GM19193 (cell line): Measurements from ENCODE around the gene SNURF.

Source experiments
- POLR2A ChIP-seq: IDR thresholded peaks from 4 replicates; pipeline ENCODE4 v1.6.1; 2011; ENCODE audit not compliant: insufficient read depth, insufficient read length; ENCODE audit errors: extremely low read depth

The SNURF gene

DNA sequence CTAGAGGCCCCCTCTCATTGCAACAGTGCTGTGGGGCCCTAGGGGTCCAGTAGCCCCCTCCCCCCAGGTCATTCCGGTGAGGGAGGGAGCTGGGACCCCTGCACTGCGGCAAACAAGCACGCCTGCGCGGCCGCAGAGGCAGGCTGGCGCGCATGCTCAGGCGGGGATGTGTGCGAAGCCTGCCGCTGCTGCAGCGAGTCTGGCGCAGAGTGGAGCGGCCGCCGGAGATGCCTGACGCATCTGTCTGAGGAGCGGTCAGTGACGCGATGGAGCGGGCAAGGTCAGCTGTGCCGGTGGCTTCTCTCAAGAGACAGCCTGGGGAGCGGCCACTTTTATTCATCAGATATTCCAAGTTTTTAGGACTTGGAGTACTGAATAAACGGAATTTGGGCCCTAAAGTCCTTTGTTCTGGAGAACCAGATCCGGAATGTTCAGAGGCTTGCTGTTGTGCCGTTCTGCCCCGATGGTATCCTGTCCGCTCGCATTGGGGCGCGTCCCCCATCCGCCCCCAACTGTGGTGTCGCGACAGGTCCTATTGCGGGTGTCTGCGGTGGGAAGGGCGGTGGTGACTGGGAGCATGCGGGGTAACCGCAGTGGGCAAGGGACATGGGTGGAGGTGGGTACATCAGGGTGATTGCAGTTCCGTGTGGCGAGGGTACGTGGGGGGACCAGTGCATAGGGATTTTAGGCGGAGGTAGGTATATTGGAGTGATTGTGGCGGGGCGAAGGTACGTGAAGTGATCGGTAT lies at the start of gene SNURF, which contains the start of gene SNRPN:
Gene SNURF, plus strand, starts transcription at position 205 of the 748 bp plus-strand sequence. Its CDS starts 62 bp downstream, at position 267.
Gene SNRPN, plus strand, starts transcription at position 205 of the 748 bp plus-strand sequence. CDS start 19,467 bp downstream, outside the sequence.
- peak; percentile 83 for TF ChIP-seq POLR2A

GRCh38 chr15:24916305-24917009 lies 38.3 kb upstream of the SNURF start:
- TF ChIP-seq POLR2A, result no peak

GRCh38 chr15:24917431-24917830 lies 37.4 kb upstream of the SNURF start:
- TF ChIP-seq POLR2A, result no peak

DNA sequence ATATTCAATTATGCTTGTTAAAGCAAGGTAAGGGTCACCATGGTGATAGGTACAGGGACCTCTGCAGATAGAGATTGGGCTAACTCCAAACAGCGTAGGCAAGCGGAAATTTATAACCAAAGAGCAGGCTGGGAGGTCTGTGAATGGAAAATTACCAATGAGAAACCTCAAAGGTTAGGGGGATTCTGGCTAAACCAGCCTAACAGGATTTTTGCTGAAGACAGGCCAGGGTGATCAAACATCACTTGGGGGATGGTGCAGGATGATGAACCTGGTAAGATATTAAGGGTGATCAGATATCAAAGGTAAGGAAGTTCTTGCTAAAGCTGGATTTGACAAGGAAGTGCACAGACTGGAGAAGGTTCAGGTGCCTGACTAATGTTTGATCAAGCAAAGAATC lies 35.3 kb upstream of the SNURF start:
- TF ChIP-seq POLR2A, result no peak

DNA sequence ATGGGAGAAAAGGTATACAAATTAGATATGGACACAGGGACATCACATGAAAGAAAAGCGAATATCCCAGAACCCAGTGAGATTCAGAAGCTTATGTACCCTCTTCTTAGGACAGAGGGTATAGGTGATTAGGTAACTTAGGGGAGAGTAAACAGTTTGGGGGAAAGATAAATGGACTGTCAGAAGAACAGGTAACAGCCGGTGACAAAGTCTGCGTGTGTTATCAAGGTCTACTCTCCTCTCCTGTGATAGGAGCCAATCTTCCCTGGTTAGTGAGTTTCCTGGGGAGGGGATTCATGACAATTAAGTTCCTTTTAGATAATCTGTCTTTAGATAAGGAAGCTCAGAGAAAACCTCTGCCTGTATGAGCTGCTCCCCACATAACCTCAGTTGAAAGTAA lies 30.6 kb upstream of the SNURF start:
- no peak for TF ChIP-seq POLR2A

- TF ChIP-seq POLR2A, result no peak
Observed at GRCh38 chr15:24924621-24925020, 30.2 kb upstream of the SNURF start.

DNA sequence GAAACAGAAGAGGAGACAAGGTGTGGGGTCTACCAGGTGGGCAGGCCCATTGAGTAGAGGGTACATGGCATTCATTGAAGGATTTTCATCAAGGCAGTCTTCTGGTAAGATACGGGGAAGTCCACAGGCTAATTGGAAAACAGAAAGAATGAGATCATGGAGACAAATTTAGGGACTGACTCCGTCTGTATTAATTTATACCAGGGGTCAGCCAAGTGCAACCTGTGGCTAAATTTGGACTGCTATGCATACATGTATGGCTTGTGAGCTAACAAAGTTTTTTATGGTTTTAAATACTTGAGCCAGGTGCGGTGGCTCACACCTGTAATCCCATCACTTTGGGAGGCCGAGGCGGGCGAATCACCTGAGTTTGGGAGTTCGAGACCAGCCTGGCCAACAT lies 21.1 kb upstream of the SNURF start:
- TF ChIP-seq POLR2A, result no peak

DNA sequence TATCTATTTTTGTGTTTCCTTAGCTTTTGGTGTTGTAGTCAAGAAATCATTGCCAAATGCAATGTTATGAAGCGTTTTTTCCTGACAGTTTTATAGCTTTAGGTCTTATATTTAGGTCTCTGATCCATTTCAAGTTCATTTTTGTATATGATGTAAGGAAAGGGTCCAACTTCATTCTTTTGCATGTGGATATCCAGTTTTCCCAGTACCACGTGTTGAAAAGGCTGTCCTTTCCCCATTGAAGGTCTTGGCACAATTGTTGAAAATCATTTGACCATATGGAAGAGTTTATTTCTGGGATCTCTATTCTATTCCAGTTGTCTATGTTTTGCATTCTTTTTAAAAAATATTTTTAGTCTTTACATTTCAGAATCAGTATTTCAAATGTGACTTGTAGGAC lies 14.6 kb upstream of the SNURF start:
- no peak for TF ChIP-seq POLR2A

GRCh38 chr15:24943361-24943760 lies 11.4 kb upstream of the SNURF start:
- TF ChIP-seq POLR2A, result no peak

GRCh38 chr15:24944954-24945353 lies 9.8 kb upstream of the SNURF start:
- no peak for TF ChIP-seq POLR2A

DNA sequence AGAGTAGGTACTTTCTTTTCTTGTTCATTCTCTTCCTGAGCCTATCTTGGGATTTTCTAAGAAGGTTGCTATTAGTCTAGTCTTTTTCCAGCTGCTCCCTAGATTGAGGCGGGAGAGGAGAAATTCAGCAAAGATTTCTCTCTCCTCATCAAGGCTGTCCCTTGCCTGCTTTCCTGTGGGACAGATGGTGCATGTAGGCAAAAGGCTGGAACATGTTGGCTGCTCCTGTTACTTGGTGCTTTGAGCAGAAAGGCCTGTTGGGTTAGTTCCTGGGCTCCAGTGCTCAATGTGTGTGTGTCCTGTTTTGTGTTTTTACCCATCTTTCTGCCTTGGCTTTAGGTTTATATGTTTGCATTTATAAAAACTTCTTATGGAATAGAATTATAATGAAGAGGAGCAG lies 9.1 kb upstream of the SNURF start:
- TF ChIP-seq POLR2A, result no peak

DNA sequence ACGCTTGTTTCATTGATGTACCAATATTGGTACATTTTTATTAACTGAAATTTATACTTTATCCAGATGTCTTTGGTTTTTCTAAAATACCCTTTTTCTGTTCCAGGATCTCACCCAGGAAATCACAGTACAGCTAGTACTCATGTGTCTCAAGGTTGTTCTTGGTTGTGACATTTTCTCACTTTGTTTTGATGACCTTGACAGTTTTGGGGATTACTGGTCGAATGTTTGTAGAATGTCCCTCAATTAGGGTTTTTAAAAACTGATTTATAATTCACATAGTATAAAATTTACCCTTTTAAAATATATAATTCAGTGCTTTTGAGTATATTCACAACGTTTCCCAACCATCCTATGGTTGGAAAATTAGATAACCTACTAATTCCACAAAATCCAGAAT lies 6.3 kb upstream of the SNURF start:
- TF ChIP-seq POLR2A, result no peak

GRCh38 chr15:24955531-24955921 lies 739 bp downstream of the SNURF start:
- TF ChIP-seq POLR2A, result no peak

DNA sequence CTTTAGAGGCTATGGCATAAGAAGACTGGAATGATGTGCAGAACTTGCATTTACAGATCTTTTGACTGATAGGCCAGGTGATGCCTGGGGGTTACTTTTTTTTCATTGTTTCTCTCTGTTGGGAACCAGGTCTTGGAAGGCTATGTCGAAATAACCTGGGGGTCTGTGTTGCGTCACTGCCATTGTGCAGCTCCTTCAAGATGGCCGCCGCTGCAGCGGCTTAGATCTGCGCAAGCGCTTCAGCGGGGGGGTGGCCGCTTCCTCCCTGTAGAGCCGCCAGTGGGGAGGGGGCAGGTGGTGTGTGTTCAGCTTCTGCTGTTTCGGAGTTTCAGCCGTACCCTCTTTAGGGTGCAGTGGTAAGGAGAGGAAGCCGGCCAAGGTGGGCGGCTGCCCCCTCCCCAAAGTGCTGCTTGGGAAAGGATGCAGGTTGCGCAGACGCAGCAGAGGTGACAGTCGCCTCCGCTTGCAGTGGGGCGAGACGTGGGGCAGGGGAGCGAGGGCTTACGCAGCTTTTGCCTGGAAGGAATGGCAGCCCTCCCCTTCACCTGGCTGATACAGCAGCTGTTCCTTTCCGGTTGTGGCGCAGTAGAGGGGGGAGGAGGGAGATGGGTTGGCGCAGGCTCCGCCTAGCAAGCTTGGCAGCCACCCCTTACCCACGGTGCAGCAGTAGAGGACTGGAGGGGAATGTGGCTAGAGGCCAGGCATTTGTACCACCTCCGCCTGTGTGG lies 1.5 kb downstream of the SNURF start:
- TF ChIP-seq POLR2A, result peak; percentile 51

DNA sequence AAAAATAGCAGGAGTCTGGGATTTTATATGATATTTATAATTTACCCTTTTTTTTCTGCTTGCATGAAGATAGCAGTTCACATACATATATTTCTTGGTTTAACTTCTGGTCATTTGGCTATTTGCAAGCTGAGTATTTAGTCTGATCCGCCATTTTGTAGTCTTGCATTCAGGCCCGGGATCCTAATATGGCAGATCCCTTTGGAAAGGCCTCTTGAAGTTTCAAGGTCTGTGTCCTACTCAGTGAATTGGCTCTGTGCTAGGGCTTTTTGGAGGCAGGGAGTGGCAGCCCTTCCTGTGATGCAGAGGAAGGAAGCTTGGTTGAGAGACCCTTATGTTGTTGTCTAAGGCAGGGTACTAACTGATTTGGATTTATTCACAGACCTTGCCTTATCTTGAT lies 2.9 kb downstream of the SNURF start:
- TF ChIP-seq POLR2A, result no peak
